ENCODE measurements around the gene HMGXB4.

- TF ChIP-seq POLR2A (IDR thresholded peaks at IDR 0.05) (no peak), CTCF (IDR thresholded peaks at IDR 0.05) (no peak)
Observed at GRCh38 chr22:35208003-35208402, 49.3 kb upstream of the HMGXB4 start.
